Parathyroid adenoma (tissue), 2 donors: ENCODE results near the gene GALNTL6.
"Not testable (repeated sequence)": the region's sequence is repeated elsewhere in the genome, so short reads cannot be mapped to it uniquely, and the experiment has no call there.

Experiments
- H2AFZ ChIP-seq: fragments of 300-600 bp; sonication (generic); one replicate; pipeline ENCODE4 v1.7.0; 2017; ENCODE audit warnings: antibody characterized with exemption, mild to moderate bottlenecking
- H3K27ac ChIP-seq: fragments of 300-600 bp; sonication (generic); one replicate; pipeline ENCODE4 v1.7.0; 2017
- H3K27me3 ChIP-seq: fragments of 300-600 bp; sonication (generic); one replicate; pipeline ENCODE4 v1.7.0; 2017; ENCODE audit warnings: low read length; ENCODE audit not compliant: control insufficient read depth, insufficient read depth
- H3K36me3 ChIP-seq: fragments of 300-600 bp; sonication (generic); one replicate; pipeline ENCODE4 v1.7.0; 2017; ENCODE audit warnings: low read length; ENCODE audit not compliant: control insufficient read depth, insufficient read depth
- H3K4me1 ChIP-seq: fragments of 300-600 bp; sonication (generic); one replicate; pipeline ENCODE4 v1.7.0; 2017; ENCODE audit warnings: control low read depth
- H3K4me2 ChIP-seq: fragments of 300-600 bp; sonication (generic); one replicate; pipeline ENCODE4 v1.7.0; 2017; ENCODE audit warnings: low read length
- H3K4me3 ChIP-seq: fragments of 300-600 bp; sonication (generic); one replicate; pipeline ENCODE4 v1.7.0; 2017; ENCODE audit warnings: low read depth, low read length
- H3K79me2 ChIP-seq: fragments of 300-600 bp; sonication (generic); one replicate; pipeline ENCODE4 v1.7.0; 2017; ENCODE audit warnings: control low read depth
- H3K9ac ChIP-seq: fragments of 300-600 bp; sonication (generic); one replicate; pipeline ENCODE4 v1.7.0; 2017; ENCODE audit warnings: mild to moderate bottlenecking
- H3K9me3 ChIP-seq: fragments of 300-600 bp; sonication (generic); one replicate; pipeline ENCODE4 v1.7.0; 2017; ENCODE audit warnings: low read length; ENCODE audit not compliant: control insufficient read depth
- CTCF ChIP-seq: fragments of 300-600 bp; sonication (generic); IDR thresholded peaks from one replicate; pipeline ENCODE4 v1.7.0; 2017; ENCODE audit warnings: antibody characterized with exemption, mild to moderate bottlenecking
- donor health status: primary hyperparathyroidism.

GALNTL6 gene

GRCh38 chr4:172897046-172897445 is 1083.8 kb downstream of the GALNTL6 start:
- Histone ChIP-seq H3K9ac (no peak overlapping the region), H3K79me2 (no peaks in the 10 kb centered on the region), H3K4me2 (no peak overlapping the region)

GRCh38 chr4:172898715-172899114 is 1085.5 kb downstream of the GALNTL6 start:
- TF ChIP-seq CTCF, result no peak

More at GRCh38 chr4:172897046-172897445, 1083.8 kb downstream of the GALNTL6 start:
- Histone ChIP-seq H3K27me3 (no peaks in the 10 kb centered on the region), H3K4me3 (no peak overlapping the region), H3K27ac (no peak overlapping the region), H3K36me3 (no peaks in the 10 kb centered on the region), H2AFZ (no peak overlapping the region), H3K4me1 (no peaks in the 10 kb centered on the region), H3K9me3 (no peaks in the 10 kb centered on the region)
- TF ChIP-seq CTCF, result no peak

GRCh38 chr4:172899861-172900260 is 1086.7 kb downstream of the GALNTL6 start:
- Histone ChIP-seq H3K36me3 (no peaks in the 10 kb centered on the region), H3K4me1 (no peaks in the 10 kb centered on the region), H3K9me3 (no peaks in the 10 kb centered on the region), H3K27me3 (no peaks in the 10 kb centered on the region), H3K27ac (no peak overlapping the region), H3K4me3 (no peak overlapping the region), H3K79me2 (no peaks in the 10 kb centered on the region), H3K4me2 (no peak overlapping the region), H2AFZ (no peak overlapping the region), H3K9ac (no peak overlapping the region)
- TF ChIP-seq CTCF, result no peak

More at GRCh38 chr4:172898715-172899114, 1085.5 kb downstream of the GALNTL6 start:
- Histone ChIP-seq H3K4me2 (no peak overlapping the region), H3K9me3 (no peaks in the 10 kb centered on the region), H2AFZ (no peak overlapping the region), H3K4me1 (no peaks in the 10 kb centered on the region), H3K9ac (no peak overlapping the region), H3K79me2 (no peaks in the 10 kb centered on the region), H3K27ac (no peak overlapping the region), H3K4me3 (no peak overlapping the region), H3K36me3 (no peaks in the 10 kb centered on the region), H3K27me3 (no peaks in the 10 kb centered on the region)

- H3K9me3 ChIP-seq, result no peaks in the 10 kb centered on the region
Measured at GRCh38 chr4:172900900-172901299, 1087.7 kb downstream of the GALNTL6 start.

GRCh38 chr4:172912468-172912867 is 1099.3 kb downstream of the GALNTL6 start:
- not testable (repeated sequence) for H3K27me3 ChIP-seq, H3K79me2 ChIP-seq, H3K9ac ChIP-seq, H3K27ac ChIP-seq, H2AFZ ChIP-seq, H3K4me3 ChIP-seq, H3K36me3 ChIP-seq, H3K9me3 ChIP-seq, H3K4me1 ChIP-seq, H3K4me2 ChIP-seq

More at GRCh38 chr4:172900900-172901299, 1087.7 kb downstream of the GALNTL6 start:
- Histone ChIP-seq H3K4me1 (no peaks in the 10 kb centered on the region), H3K4me3 (no peak overlapping the region), H3K27ac (no peak overlapping the region), H3K9ac (no peak overlapping the region), H3K27me3 (no peaks in the 10 kb centered on the region), H2AFZ (no peak overlapping the region), H3K4me2 (no peak overlapping the region), H3K36me3 (no peaks in the 10 kb centered on the region), H3K79me2 (no peaks in the 10 kb centered on the region)
- TF ChIP-seq CTCF, result no peak

GRCh38 chr4:172917403-172917802 is 1104.2 kb downstream of the GALNTL6 start:
- H3K9ac ChIP-seq, H2AFZ ChIP-seq, H3K9me3 ChIP-seq, H3K4me3 ChIP-seq, H3K4me1 ChIP-seq, H3K36me3 ChIP-seq, H3K27ac ChIP-seq, H3K4me2 ChIP-seq, H3K79me2 ChIP-seq, H3K27me3 ChIP-seq: not testable (repeated sequence)
